ENCODE data around the gene SMARCC1. TPM values are rescaled to one million over a fixed set of nuclear protein-coding genes. Genes with fewer than 3 reads are reported as not detected.

Gene SMARCC1
- total RNA-seq, 2 donors from 2014 or later = 49.9 to 58.7 TPM

DNA sequence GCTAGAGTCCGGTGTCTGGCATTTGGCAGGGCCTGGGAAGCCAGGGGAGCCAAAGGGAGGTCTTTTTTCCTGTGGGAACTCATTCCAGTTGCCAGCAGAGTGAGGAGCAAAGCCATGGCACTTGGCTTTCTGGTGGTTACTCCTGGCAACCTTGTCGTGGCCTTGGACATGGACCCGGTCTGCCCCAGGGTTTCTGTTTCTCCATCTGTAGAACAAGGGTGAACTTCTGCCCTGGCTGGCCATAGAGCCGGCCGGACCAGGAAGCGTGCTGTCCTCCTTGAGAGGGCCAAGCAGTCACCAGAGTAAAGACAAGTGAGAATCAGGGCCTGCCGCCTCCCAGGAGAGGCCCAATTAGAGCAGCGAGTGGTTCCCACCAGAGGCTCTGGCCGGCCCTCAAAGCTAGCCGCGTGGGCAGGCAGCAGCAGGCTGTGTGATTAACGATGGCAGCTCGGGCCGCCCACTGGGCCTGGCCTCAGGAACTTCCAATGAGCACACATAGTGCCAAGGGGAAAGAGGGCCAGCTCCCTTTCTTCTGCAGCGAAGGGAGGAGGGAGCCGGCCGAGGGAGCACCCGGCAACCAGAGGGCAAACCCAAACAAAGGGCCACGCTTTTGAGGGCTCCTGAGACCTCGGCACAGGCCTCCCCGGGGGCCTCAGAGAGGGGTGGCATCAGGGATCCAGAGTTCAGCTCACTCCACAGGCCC is 239.1 kb downstream of the SMARCC1 start:
- no peak for DNase-seq (ENCODE audit: low spot score)
- H3K9me3 ChIP-seq = no peaks in the 10 kb centered on the region
- H3K36me3 ChIP-seq = no peaks in the 10 kb centered on the region
- 22% methylated on average over 21 of the region's 21 CpGs for WGBS
- H3K27me3 ChIP-seq (replicated peaks; ENCODE audit: insufficient read depth) = no peaks in the 10 kb centered on the region
- no peak overlapping the region for H3K27ac ChIP-seq
- H3K4me1 ChIP-seq (replicated peaks) = no peaks in the 10 kb centered on the region
- intact Hi-C loops (cut with DNase I) = no loop called here
- H3K4me3 ChIP-seq = no peak overlapping the region
- TF ChIP-seq POLR2AphosphoS5 (IDR thresholded peaks at IDR 0.05) (no peak), POLR2A (IDR thresholded peaks at IDR 0.05) (no peak)
- TF ChIP-seq, protein P1, sequence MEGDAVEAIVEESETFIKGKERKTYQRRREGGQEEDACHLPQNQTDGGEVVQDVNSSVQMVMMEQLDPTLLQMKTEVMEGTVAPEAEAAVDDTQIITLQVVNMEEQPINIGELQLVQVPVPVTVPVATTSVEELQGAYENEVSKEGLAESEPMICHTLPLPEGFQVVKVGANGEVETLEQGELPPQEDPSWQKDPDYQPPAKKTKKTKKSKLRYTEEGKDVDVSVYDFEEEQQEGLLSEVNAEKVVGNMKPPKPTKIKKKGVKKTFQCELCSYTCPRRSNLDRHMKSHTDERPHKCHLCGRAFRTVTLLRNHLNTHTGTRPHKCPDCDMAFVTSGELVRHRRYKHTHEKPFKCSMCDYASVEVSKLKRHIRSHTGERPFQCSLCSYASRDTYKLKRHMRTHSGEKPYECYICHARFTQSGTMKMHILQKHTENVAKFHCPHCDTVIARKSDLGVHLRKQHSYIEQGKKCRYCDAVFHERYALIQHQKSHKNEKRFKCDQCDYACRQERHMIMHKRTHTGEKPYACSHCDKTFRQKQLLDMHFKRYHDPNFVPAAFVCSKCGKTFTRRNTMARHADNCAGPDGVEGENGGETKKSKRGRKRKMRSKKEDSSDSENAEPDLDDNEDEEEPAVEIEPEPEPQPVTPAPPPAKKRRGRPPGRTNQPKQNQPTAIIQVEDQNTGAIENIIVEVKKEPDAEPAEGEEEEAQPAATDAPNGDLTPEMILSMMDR (IDR thresholded peaks at IDR 0.05) = no peak

DNA sequence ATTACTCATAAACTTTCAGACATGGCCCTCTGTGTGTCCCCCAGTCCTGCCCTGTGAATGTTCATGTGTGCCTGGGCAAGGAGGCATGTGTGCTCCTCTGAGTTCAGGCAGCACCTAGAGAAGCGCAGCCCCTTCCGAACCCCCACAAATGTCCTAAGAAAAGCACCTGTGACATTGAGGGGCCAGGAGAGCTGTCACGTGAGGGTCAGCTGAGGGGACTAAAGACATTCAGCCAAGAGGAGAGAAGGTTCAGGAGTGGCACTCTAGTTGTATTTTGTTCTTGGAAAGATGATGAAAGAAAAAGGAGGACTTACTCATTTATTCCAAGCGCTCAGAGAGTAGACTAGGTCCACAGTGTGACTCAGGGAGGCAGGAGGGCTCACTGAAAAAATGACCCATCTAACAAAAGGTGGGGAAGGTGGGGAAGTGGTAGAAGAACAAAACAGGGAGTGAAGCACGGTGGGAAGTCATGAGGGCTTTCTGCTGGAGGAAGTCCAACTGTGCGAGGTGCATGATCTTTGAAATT is 240.0 kb downstream of the SMARCC1 start:
- DNase-seq (ENCODE audit: low spot score) = no peak
- H3K27ac ChIP-seq = no peak overlapping the region
- H3K36me3 ChIP-seq = no peaks in the 10 kb centered on the region
- no peaks in the 10 kb centered on the region for H3K4me1 ChIP-seq (replicated peaks)
- TF ChIP-seq, protein P1 (IDR thresholded peaks at IDR 0.05) = no peak
- TF ChIP-seq POLR2A (IDR thresholded peaks at IDR 0.05) = no peak
- TF ChIP-seq POLR2AphosphoS5 (IDR thresholded peaks at IDR 0.05) = no peak
- H3K9me3 ChIP-seq = no peaks in the 10 kb centered on the region
- 69% methylated on average over 6 of the region's 6 CpGs for WGBS
- no peaks in the 10 kb centered on the region for H3K27me3 ChIP-seq (replicated peaks; ENCODE audit: insufficient read depth)
- intact Hi-C loops (cut with DNase I) = no loop called here
- no peak overlapping the region for H3K4me3 ChIP-seq

DNA sequence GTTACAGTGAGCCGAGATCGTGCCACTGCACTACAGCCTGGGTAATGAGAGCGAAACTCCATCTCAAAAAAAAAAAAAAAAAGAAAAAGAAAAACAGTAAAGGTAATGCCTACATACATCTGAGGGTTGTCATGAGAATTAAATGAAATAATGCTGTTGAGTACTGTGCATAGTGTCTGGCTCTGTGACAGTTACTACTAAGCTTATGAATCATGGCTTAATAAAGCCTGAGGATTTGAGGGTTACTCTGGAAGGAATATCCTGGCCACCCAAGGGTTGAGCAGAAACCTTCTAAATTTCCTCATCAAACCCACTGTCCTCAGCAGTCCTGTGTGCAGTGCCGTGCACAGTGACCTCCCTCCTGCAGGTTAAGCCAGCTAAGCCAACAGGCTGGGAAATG is 241.4 kb downstream of the SMARCC1 start:
- WGBS = 100% methylated on average over 4 of the region's 4 CpGs
- Histone ChIP-seq H3K9me3 (no peaks in the 10 kb centered on the region), H3K4me3 (no peak overlapping the region), H3K36me3 (no peaks in the 10 kb centered on the region), H3K4me1 (replicated peaks) (no peaks in the 10 kb centered on the region), H3K27me3 (replicated peaks; ENCODE audit: insufficient read depth) (no peaks in the 10 kb centered on the region), H3K27ac (no peak overlapping the region)
- intact Hi-C loops (cut with DNase I) = no loop called here
- DNase-seq (ENCODE audit: low spot score) = no peak
- TF ChIP-seq, protein P1 (IDR thresholded peaks at IDR 0.05) = no peak
- no peak for TF ChIP-seq POLR2AphosphoS5 (IDR thresholded peaks at IDR 0.05)
- no peak for TF ChIP-seq POLR2A (IDR thresholded peaks at IDR 0.05)

DNA sequence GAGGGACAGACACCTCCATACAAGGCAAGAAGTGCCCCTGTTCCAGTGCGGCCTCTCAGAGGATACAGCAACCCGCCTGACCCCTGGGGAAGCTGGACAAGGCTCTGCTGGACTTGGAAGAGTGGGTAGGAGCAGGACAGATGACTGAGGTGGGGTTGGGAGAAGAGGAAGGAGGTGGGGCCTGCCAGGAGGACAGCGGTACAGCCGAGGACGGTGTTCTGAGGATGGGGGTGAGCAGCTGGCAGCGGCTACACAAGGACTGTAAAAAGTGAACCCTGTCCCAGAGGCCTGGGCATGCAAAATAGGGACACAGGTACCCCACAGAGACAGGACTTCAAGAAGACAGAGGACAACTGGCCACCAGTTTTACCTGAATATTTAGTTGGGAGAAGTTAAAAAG is 244.7 kb downstream of the SMARCC1 start:
- DNase-seq (ENCODE audit: low spot score) = no peak
- Histone ChIP-seq H3K4me3 (no peak overlapping the region), H3K27me3 (replicated peaks; ENCODE audit: insufficient read depth) (no peaks in the 10 kb centered on the region), H3K9me3 (no peaks in the 10 kb centered on the region), H3K36me3 (no peaks in the 10 kb centered on the region), H3K27ac (no peak overlapping the region), H3K4me1 (replicated peaks) (no peaks in the 10 kb centered on the region)
- no peak for TF ChIP-seq POLR2A (IDR thresholded peaks at IDR 0.05)
- no peak for TF ChIP-seq POLR2AphosphoS5 (IDR thresholded peaks at IDR 0.05)
- TF ChIP-seq, protein P1 (IDR thresholded peaks at IDR 0.05) = no peak
- 70% methylated on average over 6 of the region's 6 CpGs for WGBS
- intact Hi-C loops (cut with DNase I) = no loop called here
